Ishikawa (cell line): Measurements from ENCODE around the gene HABP4.

Experiments
- CREB1 ChIP-seq: IDR thresholded peaks from 2 replicates; pipeline ENCODE4 v1.6.1; 2012; ENCODE audit warnings: low read depth
- EGR1 ChIP-seq: IDR thresholded peaks from 2 replicates; pipeline ENCODE4 v1.6.1; 2012
- FOXM1 ChIP-seq: IDR thresholded peaks from 2 replicates; pipeline ENCODE4 v1.6.1; 2012; ENCODE audit warnings: low read depth, borderline replicate concordance
- NFIC ChIP-seq: IDR thresholded peaks from 2 replicates; pipeline ENCODE4 v1.6.1; 2012
- RAD21 ChIP-seq: IDR thresholded peaks from 2 replicates; pipeline ENCODE4 v1.6.1; 2012; ENCODE audit warnings: low read depth
- TAF1 ChIP-seq: IDR thresholded peaks from 2 replicates; pipeline ENCODE4 v1.6.1; 2012; ENCODE audit warnings: low read depth, mild to moderate bottlenecking
- YY1 ChIP-seq: IDR thresholded peaks from 2 replicates; pipeline ENCODE4 v1.6.1; 2012; ENCODE audit warnings: low read depth
- TF ChIP-seq, protein P1 (sequence below): IDR thresholded peaks from 2 replicates; pipeline ENCODE4 v1.6.1; 2012
- TF ChIP-seq, protein P2 (sequence below): IDR thresholded peaks from 2 replicates; pipeline ENCODE4 v1.6.1; 2012

DNA sequence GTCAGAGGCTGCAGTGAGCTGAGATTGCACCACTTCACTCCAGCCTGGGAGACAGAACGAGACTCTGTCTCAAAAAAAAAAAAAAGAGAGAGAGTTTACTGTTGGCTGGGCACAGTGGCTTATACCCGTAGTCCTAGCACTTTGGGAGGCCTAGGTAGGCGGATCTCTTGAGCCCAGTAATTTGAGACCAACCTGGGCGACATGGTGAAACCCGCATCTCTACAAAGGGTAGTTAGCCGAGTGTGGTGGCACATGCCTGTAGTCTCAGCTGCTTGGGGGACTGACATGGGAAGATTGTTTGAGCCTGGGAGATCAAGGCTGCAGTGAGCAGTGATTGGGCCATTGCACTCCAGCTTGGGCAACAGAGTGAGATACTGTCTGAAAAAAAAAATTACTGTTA lies 12.6 kb downstream of the HABP4 start:
- TF ChIP-seq TAF1 = no peak
- no peak for TF ChIP-seq FOXM1
- no peak for TF ChIP-seq EGR1
- TF ChIP-seq RAD21 = no peak
- TF ChIP-seq, protein P1, sequence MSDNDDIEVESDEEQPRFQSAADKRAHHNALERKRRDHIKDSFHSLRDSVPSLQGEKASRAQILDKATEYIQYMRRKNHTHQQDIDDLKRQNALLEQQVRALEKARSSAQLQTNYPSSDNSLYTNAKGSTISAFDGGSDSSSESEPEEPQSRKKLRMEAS = 0 out of 2 replicates have a peak, but pooled peaks have one; percentile 22
- TF ChIP-seq CREB1 = no peak
- no peak for TF ChIP-seq NFIC
- TF ChIP-seq YY1 = no peak
- TF ChIP-seq, protein P2, sequence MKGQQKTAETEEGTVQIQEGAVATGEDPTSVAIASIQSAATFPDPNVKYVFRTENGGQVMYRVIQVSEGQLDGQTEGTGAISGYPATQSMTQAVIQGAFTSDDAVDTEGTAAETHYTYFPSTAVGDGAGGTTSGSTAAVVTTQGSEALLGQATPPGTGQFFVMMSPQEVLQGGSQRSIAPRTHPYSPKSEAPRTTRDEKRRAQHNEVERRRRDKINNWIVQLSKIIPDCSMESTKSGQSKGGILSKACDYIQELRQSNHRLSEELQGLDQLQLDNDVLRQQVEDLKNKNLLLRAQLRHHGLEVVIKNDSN = no peak
